HEK293 (cell line): Measurements from ENCODE around the gene GJD4.

ENCODE experiments used
- AEBP2 ChIP-seq: fragments of 450-650 bp; formaldehyde crosslinking; IDR thresholded peaks from 2 replicates; pipeline ENCODE4 v1.5.1; 2016; ENCODE audit warnings: missing biosample characterization, missing genetic modification characterization, borderline replicate concordance
- EGR2 ChIP-seq: fragments of 450-650 bp; formaldehyde crosslinking; IDR thresholded peaks from 2 replicates; pipeline ENCODE4 v1.5.1; 2016; ENCODE audit warnings: low read depth, missing biosample characterization, missing genetic modification characterization
- GLIS1 ChIP-seq: fragments of 450-650 bp; formaldehyde crosslinking; IDR thresholded peaks from 2 replicates; pipeline ENCODE4 v1.5.1; 2016; ENCODE audit warnings: missing biosample characterization, missing genetic modification characterization
- HOXA7 ChIP-seq: sonication (generic); formaldehyde crosslinking; IDR thresholded peaks from 2 replicates; pipeline ENCODE4 v1.8.1; 2022; ENCODE audit warnings: missing genetic modification reagents, borderline replicate concordance
- KLF10 ChIP-seq: fragments of 450-650 bp; IDR thresholded peaks from 2 replicates; pipeline ENCODE4 v1.5.1; 2018; ENCODE audit warnings: missing biosample characterization, mild to moderate bottlenecking, missing genetic modification characterization
- KLF16 ChIP-seq: fragments of 450-650 bp; formaldehyde crosslinking; IDR thresholded peaks from 2 replicates; pipeline ENCODE4 v1.5.1; 2017; ENCODE audit warnings: missing biosample characterization, missing genetic modification characterization
- REPIN1 ChIP-seq: fragments of 450-650 bp; formaldehyde crosslinking; IDR thresholded peaks from 2 replicates; pipeline ENCODE4 v1.5.1; 2017; ENCODE audit warnings: missing biosample characterization, missing genetic modification characterization, low read depth
- REST ChIP-seq: fragments of 450-650 bp; formaldehyde crosslinking; IDR thresholded peaks from 2 replicates; pipeline ENCODE4 v1.5.1; 2016; ENCODE audit warnings: missing biosample characterization, missing genetic modification characterization
- SP3 ChIP-seq: fragments of 450-650 bp; formaldehyde crosslinking; IDR thresholded peaks from 2 replicates; pipeline ENCODE4 v1.5.1; 2016; ENCODE audit warnings: missing biosample characterization, missing genetic modification characterization
- ZBTB11 ChIP-seq: fragments of 450-650 bp; formaldehyde crosslinking; conservative IDR thresholded peaks from 2 replicates; pipeline ENCODE4 v1.5.1; 2016; ENCODE audit warnings: low read depth, missing biosample characterization, missing genetic modification characterization
- ZFHX2 ChIP-seq: fragments of 450-650 bp; formaldehyde crosslinking; conservative IDR thresholded peaks from 2 replicates; pipeline ENCODE4 v1.5.1; 2016; ENCODE audit warnings: missing biosample characterization, missing genetic modification characterization
- ZFP3 ChIP-seq: fragments of 450-650 bp; formaldehyde crosslinking; IDR thresholded peaks from 2 replicates; pipeline ENCODE4 v1.5.1; 2016; ENCODE audit warnings: low read depth, missing biosample characterization, missing genetic modification characterization
- ZFP37 ChIP-seq: fragments of 450-650 bp; formaldehyde crosslinking; IDR thresholded peaks from 2 replicates; pipeline ENCODE4 v1.5.1; 2016; ENCODE audit warnings: missing biosample characterization, missing genetic modification characterization
- ZNF10 ChIP-seq: fragments of 450-650 bp; formaldehyde crosslinking; IDR thresholded peaks from 2 replicates; pipeline ENCODE4 v1.5.1; 2017; ENCODE audit warnings: missing biosample characterization, missing genetic modification characterization
- ZNF132 ChIP-seq: fragments of 450-650 bp; formaldehyde crosslinking; IDR thresholded peaks from 2 replicates; pipeline ENCODE4 v1.5.1; 2017; ENCODE audit warnings: missing biosample characterization, missing genetic modification characterization, borderline replicate concordance
- ZNF133 ChIP-seq: fragments of 450-650 bp; formaldehyde crosslinking; IDR thresholded peaks from 2 replicates; pipeline ENCODE4 v1.5.1; 2016; ENCODE audit warnings: missing biosample characterization, missing genetic modification characterization
- ZNF169 ChIP-seq: fragments of 450-650 bp; formaldehyde crosslinking; IDR thresholded peaks from 2 replicates; pipeline ENCODE4 v1.5.1; 2016; ENCODE audit warnings: missing biosample characterization, missing genetic modification characterization
- ZNF37A ChIP-seq: fragments of 450-650 bp; IDR thresholded peaks from 2 replicates; pipeline ENCODE4 v1.5.1; 2018; ENCODE audit warnings: missing biosample characterization, missing genetic modification characterization
- ZNF426 ChIP-seq: fragments of 450-650 bp; formaldehyde crosslinking; IDR thresholded peaks from 2 replicates; pipeline ENCODE4 v1.5.1; 2017; ENCODE audit warnings: missing biosample characterization, missing genetic modification characterization, mild to moderate bottlenecking, inconsistent platforms, moderate library complexity
- ZNF514 ChIP-seq: fragments of 450-650 bp; formaldehyde crosslinking; IDR thresholded peaks from 2 replicates; pipeline ENCODE4 v1.5.1; 2016; ENCODE audit warnings: missing biosample characterization, missing genetic modification characterization
- ZNF548 ChIP-seq: fragments of 450-650 bp; formaldehyde crosslinking; IDR thresholded peaks from 2 replicates; pipeline ENCODE4 v1.5.1; 2016; ENCODE audit warnings: missing biosample characterization, missing genetic modification characterization
- ZNF621 ChIP-seq: fragments of 450-650 bp; formaldehyde crosslinking; IDR thresholded peaks from 2 replicates; pipeline ENCODE4 v1.5.1; 2017; ENCODE audit warnings: missing biosample characterization, missing genetic modification characterization
- ZNF645 ChIP-seq: fragments of 450-650 bp; formaldehyde crosslinking; IDR thresholded peaks from 2 replicates; pipeline ENCODE4; 2016; ENCODE audit warnings: missing biosample characterization, missing genetic modification characterization
- ZNF677 ChIP-seq: fragments of 450-650 bp; IDR thresholded peaks from 2 replicates; pipeline ENCODE4 v1.5.0; 2018; ENCODE audit warnings: missing biosample characterization, mild to moderate bottlenecking, missing genetic modification characterization, moderate library complexity
- ZNF704 ChIP-seq: fragments of 450-650 bp; formaldehyde crosslinking; IDR thresholded peaks from 2 replicates; pipeline ENCODE4 v1.5.1; 2016; ENCODE audit warnings: missing biosample characterization, missing genetic modification characterization
- ZNF707 ChIP-seq: fragments of 450-650 bp; formaldehyde crosslinking; IDR thresholded peaks from 2 replicates; pipeline ENCODE4 v1.5.1; 2016; ENCODE audit warnings: missing biosample characterization, missing genetic modification characterization
- ZNF785 ChIP-seq: fragments of 450-650 bp; formaldehyde crosslinking; IDR thresholded peaks from 2 replicates; pipeline ENCODE4 v1.5.1; 2016; ENCODE audit warnings: missing biosample characterization, missing genetic modification characterization
- ZNF830 ChIP-seq: fragments of 450-650 bp; IDR thresholded peaks from 2 replicates; pipeline ENCODE4 v1.5.0; 2018; ENCODE audit warnings: missing biosample characterization, missing genetic modification characterization, low read depth, mild to moderate bottlenecking, moderate library complexity
- ZNF837 ChIP-seq: fragments of 450-650 bp; formaldehyde crosslinking; IDR thresholded peaks from 2 replicates; pipeline ENCODE4 v1.5.1; 2016; ENCODE audit warnings: missing biosample characterization, missing genetic modification characterization
- ZSCAN23 ChIP-seq: fragments of 450-650 bp; formaldehyde crosslinking; IDR thresholded peaks from 2 replicates; pipeline ENCODE4 v1.5.1; 2016; ENCODE audit warnings: missing biosample characterization, missing genetic modification characterization
- ZXDB ChIP-seq: fragments of 450-650 bp; formaldehyde crosslinking; IDR thresholded peaks from 2 replicates; pipeline ENCODE4 v1.5.1; 2016; ENCODE audit warnings: missing biosample characterization, missing genetic modification characterization

GJD4 gene

GRCh38 chr10:35642035-35642792 lies 37.1 kb downstream of the GJD4 start, which contains the start of gene FZD8 (continued):
- TF ChIP-seq ZFP37 (tag by site-specific recombination) (peak; percentile 67; the same call in 1 of the 2 replicates), KLF16 (tag by site-specific recombination) (peak; percentile 44; the same call in 1 of the 2 replicates), REST (no peak), ZFP3 (tag by site-specific recombination) (no peak), ZXDB (tag by site-specific recombination) (peak; percentile 91; the same call in 1 of the 2 replicates), ZNF830 (tag by site-specific recombination) (no peak), EGR2 (tag by site-specific recombination) (no peak), ZNF677 (tag by site-specific recombination) (no peak), ZNF132 (no peak), HOXA7 (CRISPR knock-in tag) (no peak), AEBP2 (tag by site-specific recombination) (no peak), KLF10 (tag by site-specific recombination) (0 out of 2 replicates have a peak, but pooled peaks have one; percentile 21), ZNF707 (no peak), GLIS1 (peak; percentile 64), ZNF426 (tag by site-specific recombination) (no peak), SP3 (tag by site-specific recombination) (peak; percentile 54; the same call in 1 of the 2 replicates), ZNF10 (tag by site-specific recombination) (no peak), ZNF704 (tag by site-specific recombination) (no peak), REPIN1 (tag by site-specific recombination) (peak; percentile 49; the same call in 1 of the 2 replicates), ZSCAN23 (tag by site-specific recombination) (no peak), ZNF133 (tag by site-specific recombination) (no peak), ZNF37A (tag by site-specific recombination) (no peak), ZNF645 (tag by site-specific recombination) (no peak), ZNF621 (tag by site-specific recombination) (no peak), ZFHX2 (tag by site-specific recombination) (peak; percentile 4; the same call in 1 of the 2 replicates), ZNF785 (tag by site-specific recombination) (no peak), ZBTB11 (tag by site-specific recombination) (peak; percentile 88), ZNF514 (no peak), ZNF837 (tag by site-specific recombination) (no peak), ZNF169 (tag by site-specific recombination) (no peak), ZNF548 (tag by site-specific recombination) (no peak)
